PFSK-1 (cell line): Measurements from ENCODE around the gene SYDE1.

Source experiments
- POLR2AphosphoS5 ChIP-seq: IDR thresholded peaks from 2 replicates; pipeline ENCODE4 v1.6.1; 2012; ENCODE audit warnings: low read depth, mild to moderate bottlenecking, control low read depth, low read length, moderate library complexity
- SIN3A ChIP-seq: IDR thresholded peaks from 2 replicates; pipeline ENCODE4 v1.6.1; 2012; ENCODE audit warnings: mild to moderate bottlenecking, low read length, moderate library complexity, borderline replicate concordance; ENCODE audit not compliant: insufficient read depth
- TF ChIP-seq, protein P1 (sequence below), 2 experiments: IDR thresholded peaks; 2 replicates each; pipeline versions ENCODE4 v1.6.1 to v1.8.0; 2011 to 2012; ENCODE audit warnings: low read depth in 2 of 2, low read length in 2 of 2, control low read depth in 1 of 2, inconsistent platforms in 1 of 2, mild to moderate bottlenecking in 1 of 2, moderate library complexity in 1 of 2; ENCODE audit not compliant: insufficient read depth in 1 of 2

DNA sequence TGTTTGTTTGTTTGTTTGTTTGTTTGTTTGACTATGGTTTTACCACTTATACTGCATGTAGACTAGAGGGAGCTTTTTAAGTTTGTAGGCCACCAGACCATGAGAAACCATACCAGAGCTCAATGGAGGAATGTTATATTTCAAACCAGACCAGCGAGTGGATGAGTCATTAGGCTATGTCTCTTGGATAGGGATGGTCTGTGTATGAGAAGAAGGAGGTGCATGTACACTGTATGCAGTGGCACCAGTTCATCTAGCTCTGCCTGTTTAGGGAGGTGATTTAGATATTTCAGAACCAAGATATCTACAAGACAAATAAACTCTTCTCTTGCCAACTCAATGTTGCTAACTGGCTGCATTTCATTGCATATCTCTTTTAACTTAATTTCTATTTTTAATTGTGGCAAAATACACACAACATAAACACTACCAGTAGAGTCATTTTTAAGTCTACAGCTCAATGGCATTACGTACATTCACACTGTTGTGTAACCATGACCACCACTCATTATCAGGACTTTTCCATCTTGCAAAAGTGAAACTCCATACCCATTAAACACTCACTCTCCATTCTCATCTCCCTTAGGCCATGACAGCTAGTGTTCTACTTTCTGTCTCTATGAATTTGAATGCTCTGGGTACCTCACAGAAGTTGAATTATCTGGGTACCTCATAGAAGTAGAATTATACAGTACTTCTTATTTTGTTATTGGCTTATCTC is 29.2 kb downstream of the SYDE1 start:
- TF ChIP-seq SIN3A (no peak), POLR2AphosphoS5 (no peak)
- TF ChIP-seq, protein P1, sequence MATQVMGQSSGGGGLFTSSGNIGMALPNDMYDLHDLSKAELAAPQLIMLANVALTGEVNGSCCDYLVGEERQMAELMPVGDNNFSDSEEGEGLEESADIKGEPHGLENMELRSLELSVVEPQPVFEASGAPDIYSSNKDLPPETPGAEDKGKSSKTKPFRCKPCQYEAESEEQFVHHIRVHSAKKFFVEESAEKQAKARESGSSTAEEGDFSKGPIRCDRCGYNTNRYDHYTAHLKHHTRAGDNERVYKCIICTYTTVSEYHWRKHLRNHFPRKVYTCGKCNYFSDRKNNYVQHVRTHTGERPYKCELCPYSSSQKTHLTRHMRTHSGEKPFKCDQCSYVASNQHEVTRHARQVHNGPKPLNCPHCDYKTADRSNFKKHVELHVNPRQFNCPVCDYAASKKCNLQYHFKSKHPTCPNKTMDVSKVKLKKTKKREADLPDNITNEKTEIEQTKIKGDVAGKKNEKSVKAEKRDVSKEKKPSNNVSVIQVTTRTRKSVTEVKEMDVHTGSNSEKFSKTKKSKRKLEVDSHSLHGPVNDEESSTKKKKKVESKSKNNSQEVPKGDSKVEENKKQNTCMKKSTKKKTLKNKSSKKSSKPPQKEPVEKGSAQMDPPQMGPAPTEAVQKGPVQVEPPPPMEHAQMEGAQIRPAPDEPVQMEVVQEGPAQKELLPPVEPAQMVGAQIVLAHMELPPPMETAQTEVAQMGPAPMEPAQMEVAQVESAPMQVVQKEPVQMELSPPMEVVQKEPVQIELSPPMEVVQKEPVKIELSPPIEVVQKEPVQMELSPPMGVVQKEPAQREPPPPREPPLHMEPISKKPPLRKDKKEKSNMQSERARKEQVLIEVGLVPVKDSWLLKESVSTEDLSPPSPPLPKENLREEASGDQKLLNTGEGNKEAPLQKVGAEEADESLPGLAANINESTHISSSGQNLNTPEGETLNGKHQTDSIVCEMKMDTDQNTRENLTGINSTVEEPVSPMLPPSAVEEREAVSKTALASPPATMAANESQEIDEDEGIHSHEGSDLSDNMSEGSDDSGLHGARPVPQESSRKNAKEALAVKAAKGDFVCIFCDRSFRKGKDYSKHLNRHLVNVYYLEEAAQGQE (IDR thresholded peaks at IDR 0.05; ENCODE audit: insufficient read depth in 1 of 2, low read depth in 2 of 2, low read length in 2 of 2) = no peak
